GM06990 (cell line): Measurements from ENCODE around the gene FBXL17.

ENCODE experiments used
- DNase-seq: peaks from one replicate; pipeline ENCODE4 v3.0.0-alpha.2; 2011; ENCODE audit not compliant: insufficient read length; ENCODE audit errors: extremely low read depth
- H3K27me3 ChIP-seq: replicated peaks from 2 replicates; pipeline ENCODE4 v1.6.0; 2011; ENCODE audit warnings: low read length; ENCODE audit not compliant: control insufficient read depth, insufficient read depth
- H3K36me3 ChIP-seq: 2 replicates; pipeline ENCODE4 v1.5.1; 2011; ENCODE audit warnings: low read length; ENCODE audit not compliant: control insufficient read depth, insufficient read depth
- H3K4me3 ChIP-seq: replicated peaks from 2 replicates; pipeline ENCODE4 v1.5.1; 2011; ENCODE audit warnings: low read depth, mild to moderate bottlenecking, control low read depth, low read length
- TF ChIP-seq, protein P1 (sequence below): IDR thresholded peaks from 2 replicates; pipeline ENCODE4 v1.5.1; 2011; ENCODE audit warnings: low read length, control low read depth, mild to moderate bottlenecking, inconsistent platforms; ENCODE audit not compliant: insufficient read depth, poor library complexity, severe bottlenecking

The FBXL17 gene

DNA sequence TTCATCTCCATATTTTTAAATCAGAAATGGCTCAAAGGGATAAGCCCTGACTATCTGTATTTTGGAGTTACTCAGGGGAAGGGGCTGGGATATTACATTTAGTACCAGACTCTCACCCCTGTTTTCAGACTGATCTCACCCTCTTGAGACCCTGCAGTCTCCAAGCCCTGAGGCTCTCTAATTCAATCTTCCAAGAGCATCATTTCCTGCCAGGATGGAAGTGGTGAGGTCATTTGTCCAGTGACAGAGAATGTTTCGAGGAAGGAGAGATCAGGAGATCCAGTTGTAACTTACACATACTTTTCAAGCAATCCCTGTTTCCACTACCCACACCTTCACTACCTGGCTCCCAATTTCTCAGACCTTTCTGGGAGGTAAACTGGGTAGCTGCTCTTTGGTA lies 415.7 kb downstream of the FBXL17 start:
- no peaks in the 10 kb centered on the region for H3K36me3 ChIP-seq
- DNase-seq = no peak
- no peaks in the 10 kb centered on the region for H3K27me3 ChIP-seq
- no peak overlapping the region for H3K4me3 ChIP-seq
- TF ChIP-seq, protein P1, sequence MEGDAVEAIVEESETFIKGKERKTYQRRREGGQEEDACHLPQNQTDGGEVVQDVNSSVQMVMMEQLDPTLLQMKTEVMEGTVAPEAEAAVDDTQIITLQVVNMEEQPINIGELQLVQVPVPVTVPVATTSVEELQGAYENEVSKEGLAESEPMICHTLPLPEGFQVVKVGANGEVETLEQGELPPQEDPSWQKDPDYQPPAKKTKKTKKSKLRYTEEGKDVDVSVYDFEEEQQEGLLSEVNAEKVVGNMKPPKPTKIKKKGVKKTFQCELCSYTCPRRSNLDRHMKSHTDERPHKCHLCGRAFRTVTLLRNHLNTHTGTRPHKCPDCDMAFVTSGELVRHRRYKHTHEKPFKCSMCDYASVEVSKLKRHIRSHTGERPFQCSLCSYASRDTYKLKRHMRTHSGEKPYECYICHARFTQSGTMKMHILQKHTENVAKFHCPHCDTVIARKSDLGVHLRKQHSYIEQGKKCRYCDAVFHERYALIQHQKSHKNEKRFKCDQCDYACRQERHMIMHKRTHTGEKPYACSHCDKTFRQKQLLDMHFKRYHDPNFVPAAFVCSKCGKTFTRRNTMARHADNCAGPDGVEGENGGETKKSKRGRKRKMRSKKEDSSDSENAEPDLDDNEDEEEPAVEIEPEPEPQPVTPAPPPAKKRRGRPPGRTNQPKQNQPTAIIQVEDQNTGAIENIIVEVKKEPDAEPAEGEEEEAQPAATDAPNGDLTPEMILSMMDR = no peak

DNA sequence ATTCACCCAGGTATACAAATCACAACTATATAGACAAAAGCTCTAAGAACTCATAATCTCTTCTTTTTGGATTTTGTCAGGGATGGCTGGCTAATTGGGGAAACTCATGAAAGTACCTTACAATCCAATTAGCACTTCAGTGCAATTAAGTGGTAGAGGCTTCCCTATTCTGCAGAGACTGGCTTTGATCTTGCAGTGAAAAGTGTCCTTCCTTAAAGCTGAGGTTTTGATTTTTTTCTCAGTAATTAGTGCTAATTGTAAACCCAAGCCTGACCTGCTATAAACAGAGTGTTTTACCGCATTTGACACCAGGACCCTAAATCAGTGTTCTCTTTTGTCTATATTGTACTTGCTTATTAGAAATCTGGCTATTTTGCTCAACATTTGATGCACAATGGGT lies 417.2 kb downstream of the FBXL17 start:
- TF ChIP-seq, protein P1 = no peak
- Histone ChIP-seq H3K27me3 (no peaks in the 10 kb centered on the region), H3K36me3 (no peaks in the 10 kb centered on the region), H3K4me3 (no peak overlapping the region)
- no peak for DNase-seq

DNA sequence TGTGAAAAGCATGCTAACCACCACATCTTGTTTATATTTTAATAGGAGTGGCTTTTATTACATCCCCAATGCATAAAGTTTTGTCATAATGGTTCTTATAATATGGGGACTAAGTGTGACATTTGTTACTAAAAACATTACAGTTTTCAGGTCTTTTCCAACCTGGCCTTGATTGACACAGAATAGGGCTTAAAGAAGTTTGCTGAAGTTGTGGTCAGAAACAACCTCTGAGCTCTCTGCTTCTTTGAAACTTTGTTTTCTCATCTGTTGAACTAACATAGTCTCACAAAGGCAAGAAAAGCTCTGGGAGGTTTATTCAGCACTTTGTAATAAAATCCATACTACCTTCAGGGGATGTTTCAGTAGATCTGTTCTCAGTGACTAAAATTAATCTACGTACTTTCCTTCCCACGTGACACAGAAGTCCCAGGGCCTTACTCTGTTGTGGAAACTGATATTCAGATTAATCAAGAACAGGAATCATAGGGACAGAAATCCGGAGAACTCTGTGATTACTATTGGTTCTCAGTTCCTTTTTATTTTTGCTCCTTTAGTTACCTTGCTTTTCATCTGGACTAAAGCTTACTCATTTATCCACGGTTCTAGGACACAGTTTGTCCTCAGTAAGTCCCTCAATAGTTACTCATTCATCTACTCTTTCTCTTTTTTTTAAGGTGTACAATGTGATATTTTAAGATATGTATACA lies 422.2 kb downstream of the FBXL17 start:
- DNase-seq = no peak
- Histone ChIP-seq H3K27me3 (no peaks in the 10 kb centered on the region), H3K36me3 (no peaks in the 10 kb centered on the region), H3K4me3 (no peak overlapping the region)
- TF ChIP-seq, protein P1 = no peak

DNA sequence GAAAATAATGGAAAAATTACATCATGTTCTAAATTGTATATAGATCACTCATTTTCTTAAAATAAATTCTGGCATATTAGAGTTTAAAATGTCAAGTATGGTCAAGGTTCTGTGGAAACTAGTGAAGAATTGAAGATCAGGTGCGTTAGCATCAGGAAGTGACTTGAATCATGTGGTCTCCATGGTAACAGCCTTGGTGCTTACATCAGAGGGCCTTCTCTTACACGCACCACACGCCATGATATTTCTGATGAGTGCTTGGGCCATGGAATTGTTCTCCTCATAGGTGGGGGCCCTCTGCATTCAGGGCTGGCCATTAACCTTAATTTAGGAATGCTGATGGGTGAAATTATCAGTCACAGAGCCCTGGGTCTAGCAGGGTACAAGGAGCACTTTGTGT lies 423.0 kb downstream of the FBXL17 start:
- no peaks in the 10 kb centered on the region for H3K27me3 ChIP-seq
- H3K4me3 ChIP-seq = no peak overlapping the region
- TF ChIP-seq, protein P1 = no peak
- no peaks in the 10 kb centered on the region for H3K36me3 ChIP-seq
- no peak for DNase-seq

DNA sequence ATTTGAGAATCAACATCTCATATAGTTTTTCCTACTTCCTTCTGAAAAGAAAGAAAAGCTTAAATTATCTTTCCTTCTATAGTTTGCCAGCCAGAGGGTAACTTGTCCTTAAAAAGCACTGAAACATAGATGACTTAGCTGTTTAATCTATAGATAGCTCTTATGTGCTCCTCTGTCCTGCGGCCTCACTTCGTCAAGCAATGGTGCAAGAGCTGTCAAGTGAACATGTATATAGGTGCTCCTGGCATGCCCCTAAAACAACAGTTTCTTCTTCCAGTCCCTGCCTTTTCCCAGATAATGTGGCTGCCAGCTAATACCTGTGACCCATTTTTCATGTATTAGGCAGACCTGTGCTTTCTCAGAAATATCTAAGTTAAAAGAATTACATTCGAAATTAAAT lies 423.5 kb downstream of the FBXL17 start:
- no peak for DNase-seq

More for the DNA sequence above, 423.5 kb downstream of the FBXL17 start:
- Histone ChIP-seq H3K4me3 (no peak overlapping the region), H3K27me3 (no peaks in the 10 kb centered on the region), H3K36me3 (no peaks in the 10 kb centered on the region)
- TF ChIP-seq, protein P1 = no peak
